Measurements from ENCODE around the gene STK32A.

The STK32A gene

GRCh38 chr5:147427521-147428401, 192.9 kb downstream of the STK32A start:
- DNase-seq = no peak

GRCh38 chr5:147430628-147431027, 195.8 kb downstream of the STK32A start:
- no peak for DNase-seq

GRCh38 chr5:147431586-147431985, 196.8 kb downstream of the STK32A start:
- no peak for DNase-seq

- DNase-seq = no peak
Measured at GRCh38 chr5:147432323-147432722, 197.5 kb downstream of the STK32A start.

- no peak for DNase-seq
Measured at GRCh38 chr5:147434049-147434448, 199.2 kb downstream of the STK32A start.

GRCh38 chr5:147436596-147436995, 201.8 kb downstream of the STK32A start:
- no peak for DNase-seq

GRCh38 chr5:147437161-147437596, 202.4 kb downstream of the STK32A start:
- DNase-seq = no peak
